HepG2 (cell line): ENCODE data around the gene SLC6A6. TPM values are rescaled to one million over a fixed set of nuclear protein-coding genes. Genes with fewer than 3 reads are reported as not detected.
A peak's percentile ranks its signal among the peaks of the same experiment; 100 is the strongest.
"Not testable (repeated sequence)": the region's sequence is repeated elsewhere in the genome, so short reads cannot be mapped to it uniquely, and the experiment has no call there.

Source experiments
- ATAC-seq: fragments of 200-7000 bp; cut with Tn5 transposase; 3 replicates; pipeline ENCODE4 v1.9.1; 2020; ENCODE audit warnings: mild to moderate bottlenecking, moderate library complexity
- BruUV-seq: library from RNA; stranded (reverse); fragments of 400-500 nt; replicated peaks from 2 replicates; lab custom pipeline; 2021; lab: Mats Ljungman, UMichigan
- CTCF ChIA-PET: fragments of 300-600 bp; formaldehyde crosslinking; extraction: SDS; loops from one replicate; lab custom pipeline; 2021; ENCODE audit warnings: low total read pairs, inconsistent platforms, low intra/inter-chr PET ratio; lab: Yijun Ruan, JAX
- POLR2A ChIA-PET: fragments of 350-600 bp; sonication (Branson Sonifier 250); formaldehyde crosslinking; loops from one replicate; lab custom pipeline; 2020; ENCODE audit warnings: antibody characterized with exemption, inconsistent platforms; lab: Yijun Ruan, JAX
- DNase-seq: peaks from one replicate; pipeline ENCODE4 v3.0.0-alpha.2; 2015; ENCODE audit warnings: low spot score
- FAIRE-seq: peaks from 3 replicates; lab custom pipeline; 2011; peaks lifted over from hg19 to GRCh38; lab: Jason Lieb, UNC
- H2AFZ ChIP-seq: one replicate; pipeline ENCODE4 v1.6.1; 2011; ENCODE audit warnings: low read length, inconsistent platforms
- H3K27ac ChIP-seq: fragments of 300-600 bp; 3 replicates; pipeline ENCODE4 v1.8.0; 2011; ENCODE audit warnings: mixed run types, mild to moderate bottlenecking, mixed read lengths, low read length, inconsistent platforms; ENCODE audit not compliant: insufficient read depth; ENCODE audit errors: extremely low read length
- H3K27me3 ChIP-seq, 2 experiments: fragments of 200-600 bp in 1 of 2; 2 replicates in 1 of 2; 3 replicates in 1 of 2; pipeline versions ENCODE4 v1.6.0 to v1.8.0; 2011; ENCODE audit warnings: low read length in 2 of 2, mild to moderate bottlenecking in 2 of 2, moderate library complexity in 2 of 2, inconsistent platforms in 1 of 2; ENCODE audit not compliant: insufficient read depth in 2 of 2, control insufficient read depth in 1 of 2
- H3K36me3 ChIP-seq, 2 experiments: fragments of 200-600 bp in 1 of 2; replicated peaks in 1 of 2; 2 replicates in 1 of 2; 3 replicates in 1 of 2; pipeline versions ENCODE4 v1.5.1 to v1.8.0; 2011; ENCODE audit warnings: low read length in 2 of 2, inconsistent platforms in 1 of 2; ENCODE audit not compliant: insufficient read depth in 2 of 2, control insufficient read depth in 1 of 2
- H3K4me1 ChIP-seq: 2 replicates; pipeline ENCODE4 v1.5.1; 2012; ENCODE audit warnings: low read length, inconsistent platforms; ENCODE audit not compliant: insufficient read depth
- H3K4me2 ChIP-seq: 2 replicates; pipeline ENCODE4 v1.6.0; 2011; ENCODE audit warnings: low read depth, low read length, inconsistent platforms
- H3K4me3 ChIP-seq, 3 experiments: fragments of 200-600 bp in 1 of 3; sonication (generic), shearing (Covaris generic) in 1 of 3; replicated peaks in 1 of 3; 2 replicates each; pipeline ENCODE4 v1.5.1; 2011 to 2016; ENCODE audit warnings: low read length in 3 of 3, inconsistent platforms in 2 of 3, low read depth in 2 of 3, mild to moderate bottlenecking in 2 of 3, control low read depth in 1 of 3, mixed read lengths in 1 of 3; ENCODE audit not compliant: insufficient read depth in 1 of 3
- H3K79me2 ChIP-seq: one replicate; pipeline ENCODE4 v1.6.1; 2011; ENCODE audit warnings: low read length, inconsistent platforms; ENCODE audit not compliant: insufficient read depth
- H3K9ac ChIP-seq: 2 replicates; pipeline ENCODE4 v1.6.0; 2011; ENCODE audit warnings: mild to moderate bottlenecking, low read depth, low read length, inconsistent platforms; ENCODE audit not compliant: insufficient read depth
- H3K9me3 ChIP-seq: 2 replicates; pipeline ENCODE4 v1.5.1; 2012; ENCODE audit warnings: mild to moderate bottlenecking, low read length
- H4K20me1 ChIP-seq: 2 replicates; pipeline ENCODE4 v1.6.0; 2011; ENCODE audit warnings: inconsistent platforms, mild to moderate bottlenecking, low read length, moderate library complexity; ENCODE audit not compliant: insufficient read depth
- ARHGAP35 ChIP-seq: sonication (generic); formaldehyde crosslinking; IDR thresholded peaks from 2 replicates; pipeline ENCODE4 v1.9.0; 2022; ENCODE audit warnings: mild to moderate bottlenecking, inconsistent platforms, moderate library complexity, missing genetic modification reagents, borderline replicate concordance
- BRCA1 ChIP-seq: sonication (generic); formaldehyde crosslinking; IDR thresholded peaks from 2 replicates; pipeline ENCODE4 v1.4.0; 2020; ENCODE audit warnings: missing genetic modification reagents
- IRX3 ChIP-seq: sonication (generic); formaldehyde crosslinking; IDR thresholded peaks from 2 replicates; pipeline ENCODE4 v1.8.1; 2023; ENCODE audit warnings: mild to moderate bottlenecking, low read depth, missing genetic modification reagents, borderline replicate concordance
- KDM3A ChIP-seq: IDR thresholded peaks from 2 replicates; pipeline ENCODE4 v1.6.1; 2018; ENCODE audit warnings: low read depth, missing compliant biosample characterization
- PAF1 ChIP-seq: IDR thresholded peaks from 2 replicates; pipeline ENCODE4 v1.6.1; 2016; ENCODE audit warnings: missing genetic modification reagents, missing compliant biosample characterization
- SMYD3 ChIP-seq: sonication (generic); formaldehyde crosslinking; IDR thresholded peaks from 2 replicates; pipeline ENCODE4 v1.8.1; 2023; ENCODE audit warnings: mild to moderate bottlenecking, missing genetic modification reagents
- THAP11 ChIP-seq: IDR thresholded peaks from 2 replicates; pipeline ENCODE4 v1.6.1; 2016; ENCODE audit warnings: missing biosample characterization, missing genetic modification reagents
- YY1 ChIP-seq: IDR thresholded peaks from 2 replicates; pipeline ENCODE4 v1.6.1; 2011; ENCODE audit warnings: low read length, low read depth, moderate library complexity, mild to moderate bottlenecking; ENCODE audit not compliant: insufficient read depth, insufficient replicate concordance
- ZIK1 ChIP-seq: sonication (generic); formaldehyde crosslinking; IDR thresholded peaks from 2 replicates; pipeline ENCODE4 v1.5.0; 2020; ENCODE audit warnings: mild to moderate bottlenecking, low read depth, missing genetic modification reagents, borderline replicate concordance
- ZMYM2 ChIP-seq: sonication (generic); formaldehyde crosslinking; IDR thresholded peaks from 2 replicates; pipeline ENCODE4 v1.8.0; 2022; ENCODE audit warnings: mild to moderate bottlenecking, missing genetic modification reagents
- ZNF350 ChIP-seq: sonication (generic); formaldehyde crosslinking; IDR thresholded peaks from 2 replicates; pipeline ENCODE4 v1.4.0; 2020; ENCODE audit warnings: mild to moderate bottlenecking, low read depth, missing genetic modification reagents, borderline replicate concordance
- ZNF616 ChIP-seq: sonication (generic); formaldehyde crosslinking; IDR thresholded peaks from 2 replicates; pipeline ENCODE4 v1.5.0; 2020; ENCODE audit warnings: low read depth, mild to moderate bottlenecking, missing genetic modification reagents
- ZNF629 ChIP-seq: sonication (generic); formaldehyde crosslinking; conservative IDR thresholded peaks from 2 replicates; pipeline ENCODE4 v1.5.0; 2020; ENCODE audit warnings: missing genetic modification reagents
- ZNF772 ChIP-seq: sonication (generic); formaldehyde crosslinking; IDR thresholded peaks from 2 replicates; pipeline ENCODE4 v1.5.0; 2020; ENCODE audit warnings: mild to moderate bottlenecking, missing genetic modification reagents
- ZNF878 ChIP-seq: sonication (generic); formaldehyde crosslinking; IDR thresholded peaks from 2 replicates; pipeline ENCODE4 v1.8.1; 2023; ENCODE audit warnings: mild to moderate bottlenecking, missing genetic modification reagents, moderate library complexity
- WGBS: methylation state at CpG from one replicate; pipeline ENCODE4 v1.1.6; 2017; ENCODE audit warnings: low lambda C conversion rate; 5-methylcytosine and 5-hydroxymethylcytosine counted together
- in situ Hi-C: cut with HindIII; loops from 2 replicates; pipeline ENCODE4 v1.10.0; 2017; ENCODE audit warnings: low pct_unique_long_range_greater_than_20kb; ENCODE audit not compliant: extremely low pct_ligation_motif_present
- intact Hi-C: fragments of 100-400 bp; cut with micrococcal nuclease; formaldehyde crosslinking; loops from one replicate; pipeline ENCODE4 v1.10.0; 2022; ENCODE audit not compliant: unreplicated experiment
- polyA plus RNA-seq, 8 experiments: library from polyadenylated mRNA; depleted of rRNA in 3 of 8; stranded (reverse) in 7 of 8; unstranded in 1 of 8; fragments of >200 nt; fragmentation: Illumina TruSeq in 4 of 8; extraction: Trizol in 4 of 8; gene quantifications; 2 replicates each; pipeline versions ENCODE4 v1.2.1 to v1.2.3, GENCODE V29; 2011 to 2016; ENCODE audit warnings: low read depth in 4 of 8, missing spikeins in 1 of 8, mixed read lengths in 1 of 8; ENCODE audit not compliant: insufficient read depth in 1 of 8
- total RNA-seq, 5 experiments: library from RNA; depleted of rRNA; stranded (reverse); fragments of >200 nt; fragmentation: Illumina TruSeq; extraction: Trizol; gene quantifications; 2 replicates each; pipeline ENCODE4 v1.2.3, GENCODE V29; 2016; ENCODE audit warnings: low read depth in 1 of 5
- TF ChIP-seq, protein P1 (sequence below): sonication (generic); formaldehyde crosslinking; IDR thresholded peaks from 2 replicates; pipeline ENCODE4 v1.8.0; 2022; ENCODE audit warnings: missing genetic modification reagents, mild to moderate bottlenecking, moderate library complexity, borderline replicate concordance

The SLC6A6 gene
- total and polyA plus RNA-seq, 2 of the 13 experiments (the other 11 are each of a cell fraction or from before 2014, with no cell fraction given) = 14.1 to 20.7 TPM

DNA sequence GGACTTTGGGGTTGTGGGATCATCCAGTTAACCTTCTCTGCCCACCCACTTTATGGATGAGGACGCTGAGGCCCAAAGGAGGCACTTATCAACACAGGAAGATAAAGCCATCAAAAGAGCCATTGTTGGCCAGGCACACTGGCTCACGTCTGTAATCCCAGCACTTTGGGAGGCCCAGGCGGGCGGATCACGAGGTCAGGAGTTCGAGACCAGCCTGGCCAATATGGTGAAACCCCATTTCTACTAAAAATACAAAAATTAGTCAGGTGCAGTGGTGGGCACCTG lies 7.3 kb downstream of the SLC6A6 start:
- ATAC-seq, FAIRE-seq, H3K9ac ChIP-seq, H3K4me2 ChIP-seq, H3K4me3 ChIP-seq, in situ Hi-C loops, intact Hi-C loops, POLR2A ChIA-PET, H3K9me3 ChIP-seq, BruUV-seq, H3K27me3 ChIP-seq, DNase-seq, CTCF ChIA-PET, H4K20me1 ChIP-seq, H3K27ac ChIP-seq, H2AFZ ChIP-seq: not testable (repeated sequence)
- peaks cover 2 to 20% of the 10 kb centered on the region in 2 experiments; a peak in 2 of 5 replicates for H3K36me3 ChIP-seq
- TF ChIP-seq ZNF629 (CRISPR knock-in tag) = peak; percentile 81
- H3K4me1 ChIP-seq = peaks cover 29% of the 10 kb centered on the region
- WGBS = 79% methylated on average over 5 of the region's 6 CpGs
- H3K79me2 ChIP-seq = peaks cover 29% of the 10 kb centered on the region

DNA sequence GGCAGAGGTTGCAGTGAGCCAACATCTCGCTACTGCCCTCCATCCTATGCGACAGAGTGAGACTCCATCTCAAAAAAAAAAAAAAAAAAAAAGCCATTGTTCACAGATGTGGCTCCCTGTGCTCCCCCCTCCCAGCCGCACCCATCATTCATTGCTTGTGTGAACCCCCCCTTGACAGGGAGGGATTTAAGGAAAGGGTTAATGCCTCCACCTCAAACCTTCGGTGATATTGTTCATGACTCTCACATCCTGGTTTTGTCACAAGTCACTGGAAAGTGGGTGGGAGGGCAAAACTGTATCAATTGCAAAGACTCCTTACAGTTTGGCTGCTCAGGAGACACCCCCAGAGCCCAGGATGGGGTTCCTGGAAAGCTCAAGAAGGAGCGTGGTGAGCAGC lies 7.7 kb downstream of the SLC6A6 start:
- CTCF ChIA-PET = no interaction called here

More for the DNA sequence above, 7.7 kb downstream of the SLC6A6 start:
- Histone ChIP-seq H3K9me3 (no peaks in the 10 kb centered on the region), H3K79me2 (peaks cover 26% of the 10 kb centered on the region), H4K20me1 (no peaks in the 10 kb centered on the region; the same call in 1 of the 2 replicates), H3K9ac (no peak overlapping the region), H3K4me3 (no peak overlapping the region), H2AFZ (no peak overlapping the region), H3K36me3 (peaks cover 2 to 20% of the 10 kb centered on the region in 2 experiments; a peak in 2 of 5 replicates), H3K27ac (no peak overlapping the region), H3K4me2 (no peak overlapping the region), H3K27me3 (no peaks in the 10 kb centered on the region), H3K4me1 (peaks cover 25% of the 10 kb centered on the region)
- 98% methylated on average over 5 of the region's 5 CpGs for WGBS
- POLR2A ChIA-PET = no interaction called here
- in situ Hi-C loops = no loop called here
- ATAC-seq = no peak
- no peak for FAIRE-seq
- intact Hi-C loops = no loop called here
- DNase-seq = no peak
- TF ChIP-seq SMYD3 (CRISPR knock-in tag) = no peak
- no peak for TF ChIP-seq KDM3A (CRISPR knock-in tag)
- no peak for TF ChIP-seq ZNF772 (CRISPR knock-in tag)
- no peak for TF ChIP-seq ZMYM2 (CRISPR knock-in tag)
- TF ChIP-seq BRCA1 (CRISPR knock-in tag) = no peak
- no peak for TF ChIP-seq ZIK1 (CRISPR knock-in tag)
- no peak for TF ChIP-seq PAF1 (CRISPR knock-in tag)
- no peak for TF ChIP-seq ZNF616 (CRISPR knock-in tag)
- TF ChIP-seq, protein P1, sequence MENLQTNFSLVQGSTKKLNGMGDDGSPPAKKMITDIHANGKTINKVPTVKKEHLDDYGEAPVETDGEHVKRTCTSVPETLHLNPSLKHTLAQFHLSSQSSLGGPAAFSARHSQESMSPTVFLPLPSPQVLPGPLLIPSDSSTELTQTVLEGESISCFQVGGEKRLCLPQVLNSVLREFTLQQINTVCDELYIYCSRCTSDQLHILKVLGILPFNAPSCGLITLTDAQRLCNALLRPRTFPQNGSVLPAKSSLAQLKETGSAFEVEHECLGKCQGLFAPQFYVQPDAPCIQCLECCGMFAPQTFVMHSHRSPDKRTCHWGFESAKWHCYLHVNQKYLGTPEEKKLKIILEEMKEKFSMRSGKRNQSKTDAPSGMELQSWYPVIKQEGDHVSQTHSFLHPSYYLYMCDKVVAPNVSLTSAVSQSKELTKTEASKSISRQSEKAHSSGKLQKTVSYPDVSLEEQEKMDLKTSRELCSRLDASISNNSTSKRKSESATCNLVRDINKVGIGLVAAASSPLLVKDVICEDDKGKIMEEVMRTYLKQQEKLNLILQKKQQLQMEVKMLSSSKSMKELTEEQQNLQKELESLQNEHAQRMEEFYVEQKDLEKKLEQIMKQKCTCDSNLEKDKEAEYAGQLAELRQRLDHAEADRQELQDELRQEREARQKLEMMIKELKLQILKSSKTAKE (CRISPR knock-in tag) = no peak
- TF ChIP-seq ARHGAP35 (CRISPR knock-in tag) = no peak
- no peak for TF ChIP-seq YY1
- no peak for TF ChIP-seq ZNF350 (CRISPR knock-in tag)
- TF ChIP-seq IRX3 = no peak
- no peak for TF ChIP-seq ZNF878 (CRISPR knock-in tag)
- TF ChIP-seq THAP11 (CRISPR knock-in tag) = no peak
- no TSS peak for BruUV-seq
